ENCODE results near the gene ADAMTS9.

ADAMTS9 gene

GRCh38 chr3:64494526-64494925, 193.3 kb downstream of the ADAMTS9 start:
- DNase-seq (ENCODE audit: low read depth, low spot score) = no peak

GRCh38 chr3:64493149-64493548, 194.7 kb downstream of the ADAMTS9 start:
- DNase-seq (ENCODE audit: low read depth, low spot score) = no peak

GRCh38 chr3:64491843-64492242, 196.0 kb downstream of the ADAMTS9 start:
- DNase-seq (ENCODE audit: low read depth, low spot score) = no peak

- DNase-seq (ENCODE audit: low read depth, low spot score) = no peak
Measured at GRCh38 chr3:64490180-64490724, 197.5 kb downstream of the ADAMTS9 start.

GRCh38 chr3:64489361-64490044, 198.3 kb downstream of the ADAMTS9 start:
- no peak for DNase-seq (ENCODE audit: low read depth, low spot score)

- DNase-seq (ENCODE audit: low read depth, low spot score) = no peak
Measured at GRCh38 chr3:64488939-64489338, 198.9 kb downstream of the ADAMTS9 start.

GRCh38 chr3:64484289-64484992, 203.4 kb downstream of the ADAMTS9 start:
- peak; percentile 14 for DNase-seq (ENCODE audit: low read depth, low spot score)

GRCh38 chr3:64483467-64483866, 204.3 kb downstream of the ADAMTS9 start:
- no peak for DNase-seq (ENCODE audit: low read depth, low spot score)

GRCh38 chr3:64475037-64475436, 212.8 kb downstream of the ADAMTS9 start:
- DNase-seq (ENCODE audit: low read depth, low spot score) = no peak

- no peak for DNase-seq (ENCODE audit: low read depth, low spot score)
Measured at GRCh38 chr3:64473466-64473865, 214.3 kb downstream of the ADAMTS9 start.

- no peak for DNase-seq (ENCODE audit: low read depth, low spot score)
Measured at GRCh38 chr3:64470436-64470835, 217.4 kb downstream of the ADAMTS9 start.

GRCh38 chr3:64467255-64467944, 220.4 kb downstream of the ADAMTS9 start:
- DNase-seq (ENCODE audit: low read depth, low spot score) = no peak

Data from activated CD4-positive, CD25-positive, alpha-beta regulatory T cell treated with anti-CD3 and anti-CD28 coated beads, Interleukin-2, amount 50 U/mL, for 16 hours (primary cell).